ENCODE results near the gene WDR38. TPM values are rescaled to one million over a fixed set of nuclear protein-coding genes. Genes with fewer than 3 reads are reported as not detected.

Gene WDR38
- total RNA-seq, 4 donors from 2014 or later, result 0.39 TPM; not detected in 3

DNA sequence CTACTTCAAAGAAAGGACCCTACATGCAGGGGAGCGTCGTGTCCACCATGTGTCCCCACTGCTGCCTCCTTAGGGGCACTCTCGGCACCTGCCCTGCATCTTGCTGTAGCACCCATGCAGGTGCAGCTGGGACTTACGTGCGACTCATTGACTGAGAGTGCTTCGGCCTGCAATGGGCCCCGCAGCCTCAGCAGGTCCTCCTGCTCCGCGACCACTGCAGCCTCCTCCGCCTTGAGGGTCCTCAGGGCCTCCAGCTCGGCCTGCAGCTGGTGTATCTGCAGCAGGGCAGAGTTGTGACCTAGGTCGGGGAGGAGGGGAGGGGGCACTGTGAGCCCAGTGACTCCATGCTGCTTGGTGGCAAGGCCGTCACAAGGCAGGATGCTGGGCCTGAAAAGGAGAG lies 35.7 kb downstream of the WDR38 start:
- DNase-seq (ENCODE audit: low spot score in 2 of 2), result no peak
- H3K36me3 ChIP-seq, result peaks cover 0 to 98% (median 29%) of the 10 kb centered on the region in 3 donors
- no peak for TF ChIP-seq POLR2A (IDR thresholded peaks at IDR 0.05)
- no peak for TF ChIP-seq EP300 (IDR thresholded peaks at IDR 0.05)
- TF ChIP-seq, protein P1, sequence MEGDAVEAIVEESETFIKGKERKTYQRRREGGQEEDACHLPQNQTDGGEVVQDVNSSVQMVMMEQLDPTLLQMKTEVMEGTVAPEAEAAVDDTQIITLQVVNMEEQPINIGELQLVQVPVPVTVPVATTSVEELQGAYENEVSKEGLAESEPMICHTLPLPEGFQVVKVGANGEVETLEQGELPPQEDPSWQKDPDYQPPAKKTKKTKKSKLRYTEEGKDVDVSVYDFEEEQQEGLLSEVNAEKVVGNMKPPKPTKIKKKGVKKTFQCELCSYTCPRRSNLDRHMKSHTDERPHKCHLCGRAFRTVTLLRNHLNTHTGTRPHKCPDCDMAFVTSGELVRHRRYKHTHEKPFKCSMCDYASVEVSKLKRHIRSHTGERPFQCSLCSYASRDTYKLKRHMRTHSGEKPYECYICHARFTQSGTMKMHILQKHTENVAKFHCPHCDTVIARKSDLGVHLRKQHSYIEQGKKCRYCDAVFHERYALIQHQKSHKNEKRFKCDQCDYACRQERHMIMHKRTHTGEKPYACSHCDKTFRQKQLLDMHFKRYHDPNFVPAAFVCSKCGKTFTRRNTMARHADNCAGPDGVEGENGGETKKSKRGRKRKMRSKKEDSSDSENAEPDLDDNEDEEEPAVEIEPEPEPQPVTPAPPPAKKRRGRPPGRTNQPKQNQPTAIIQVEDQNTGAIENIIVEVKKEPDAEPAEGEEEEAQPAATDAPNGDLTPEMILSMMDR (IDR thresholded peaks at IDR 0.05), result no peak

DNA sequence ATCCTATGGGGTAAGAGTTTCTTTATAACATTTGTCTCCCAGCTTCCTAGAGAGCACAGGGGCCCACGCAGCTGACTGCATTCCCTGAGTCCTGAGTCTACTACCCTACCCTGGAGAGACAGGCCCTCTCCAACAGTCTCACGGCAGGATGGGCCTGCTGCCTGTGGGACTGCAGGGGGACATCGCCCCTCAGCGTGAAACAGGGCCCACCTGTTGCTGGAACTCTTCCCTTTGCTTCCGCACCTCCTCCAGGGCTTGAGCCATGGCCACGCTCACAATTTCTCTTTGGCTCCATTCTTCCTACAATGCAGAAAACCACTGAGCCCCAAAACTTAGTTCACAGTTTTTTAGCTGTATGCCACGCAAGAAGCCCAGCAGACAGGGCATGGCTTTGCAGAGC lies 36.9 kb downstream of the WDR38 start:
- Histone ChIP-seq H3K4me1 (peaks cover 0 to 8% (median 0%) of the 10 kb centered on the region in 4 donors), H3K36me3 (peaks cover 0 to 92% (median 23%) of the 10 kb centered on the region in 3 donors), H3K9me3 (no peaks in the 10 kb centered on the region), H3K4me3 (no peak overlapping the region), H3K27me3 (no peaks in the 10 kb centered on the region), H3K27ac (no peak overlapping the region)
- TF ChIP-seq POLR2A (IDR thresholded peaks at IDR 0.05) (no peak), EP300 (IDR thresholded peaks at IDR 0.05) (no peak)
- TF ChIP-seq, protein P1 (IDR thresholded peaks at IDR 0.05), result no peak
- WGBS, 2 donors, result 86 to 95% methylated on average over 7 of the region's 7 CpGs
- no peak for DNase-seq (ENCODE audit: low spot score in 2 of 2)

More for the DNA sequence above, 35.7 kb downstream of the WDR38 start:
- WGBS, 2 donors, result 88 to 95% methylated on average over 9 to 13 of the region's 13 CpGs
- Histone ChIP-seq H3K4me3 (no peak overlapping the region), H3K4me1 (no peaks in the 10 kb centered on the region), H3K27ac (no peak overlapping the region), H3K9me3 (no peaks in the 10 kb centered on the region), H3K27me3 (no peaks in the 10 kb centered on the region)

DNA sequence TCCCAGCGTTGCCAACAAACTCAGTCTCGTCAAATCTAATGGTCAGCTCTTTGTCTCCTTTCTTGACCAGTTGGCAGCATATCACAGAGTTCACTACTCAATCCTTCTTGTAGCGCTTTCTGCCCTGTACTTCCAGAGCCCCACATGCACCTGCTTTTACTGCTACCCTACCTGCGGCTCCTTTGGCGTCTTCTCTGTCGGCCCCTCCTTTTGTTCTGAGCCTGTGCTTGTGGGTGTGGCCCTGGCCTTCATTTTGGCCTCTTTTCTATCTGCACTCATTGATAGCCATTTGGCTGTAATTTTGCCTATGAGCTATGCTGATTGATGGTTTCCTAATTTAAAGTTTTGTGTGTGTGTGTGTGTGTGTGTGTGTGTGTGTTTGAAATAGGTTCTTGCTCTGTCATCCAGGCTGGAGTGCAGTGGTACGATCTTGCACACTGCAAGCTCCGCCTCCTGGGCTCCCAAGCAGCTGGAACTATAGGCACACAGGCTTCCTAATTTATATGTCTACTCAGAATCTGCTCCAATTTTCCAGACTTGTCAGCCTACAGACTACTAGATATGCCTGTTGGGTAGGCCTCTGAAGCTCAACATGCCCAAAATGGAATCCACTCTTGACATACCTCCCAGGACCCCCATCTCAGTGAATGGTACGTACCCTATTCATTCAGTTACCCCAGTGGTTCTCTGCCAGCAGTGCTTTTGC lies 40.9 kb downstream of the WDR38 start:
- TF ChIP-seq EP300 (IDR thresholded peaks at IDR 0.05) (no peak), POLR2A (IDR thresholded peaks at IDR 0.05) (no peak)
- TF ChIP-seq, protein P1 (IDR thresholded peaks at IDR 0.05), result no peak
- H3K27ac ChIP-seq, result peak overlapping the region in 2 of 4 donors; percentile 32 to 70
- 74 to 82% methylated on average over 9 of the region's 9 CpGs for WGBS, 2 donors
- peaks cover 0 to 8% (median 0%) of the 10 kb centered on the region in 4 donors for H3K4me1 ChIP-seq
- H3K4me3 ChIP-seq, result no peak overlapping the region
- H3K9me3 ChIP-seq, result no peaks in the 10 kb centered on the region
- H3K36me3 ChIP-seq, result peaks cover 0 to 90% (median 2%) of the 10 kb centered on the region in 3 donors
- no peak for DNase-seq (ENCODE audit: low spot score in 2 of 2)
- no peaks in the 10 kb centered on the region for H3K27me3 ChIP-seq

DNA sequence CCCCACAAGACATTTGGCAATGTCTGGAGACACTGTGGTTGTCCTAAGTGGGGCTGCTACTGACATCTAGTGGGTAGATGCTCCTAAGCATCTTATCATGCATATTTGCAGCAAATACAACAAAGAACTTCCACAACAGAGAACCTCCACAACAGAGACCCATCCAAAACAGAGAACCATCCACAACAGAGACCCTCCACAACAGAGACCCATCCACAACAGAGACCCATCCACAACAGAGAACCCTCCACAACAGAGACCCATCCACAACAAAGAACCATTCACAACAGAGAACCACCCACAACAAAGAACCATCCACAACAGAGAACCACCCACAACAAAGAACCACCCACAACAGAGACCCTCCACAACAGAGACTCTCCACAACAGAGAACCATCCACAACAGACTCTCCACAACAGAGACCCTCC lies 41.5 kb downstream of the WDR38 start:
- TF ChIP-seq, protein P1 (IDR thresholded peaks at IDR 0.05), result peak in 3 of 5 experiments; percentile 16 to 19 (median 16)
- TF ChIP-seq EP300 (IDR thresholded peaks at IDR 0.05) (no peak), POLR2A (IDR thresholded peaks at IDR 0.05) (no peak)
- H3K4me1 ChIP-seq, result peaks cover 0 to 8% (median 0%) of the 10 kb centered on the region in 4 donors
- H3K9me3 ChIP-seq, result no peaks in the 10 kb centered on the region
- peak overlapping the region in 2 of 4 donors; percentile 32 to 70 for H3K27ac ChIP-seq
- H3K36me3 ChIP-seq, result peaks cover 0 to 90% (median 4%) of the 10 kb centered on the region in 3 donors
- H3K27me3 ChIP-seq, result no peaks in the 10 kb centered on the region
- peak in 1 of 2 donors; percentile 8 for DNase-seq (ENCODE audit: low spot score in 2 of 2)
- H3K4me3 ChIP-seq, result no peak overlapping the region
